Choroid plexus epithelial cell (primary cell): ENCODE results near the gene NADK2.
A peak's percentile ranks its signal among the peaks of the same experiment; 100 is the strongest.
"Not testable (repeated sequence)": the region's sequence is repeated elsewhere in the genome, so short reads cannot be mapped to it uniquely, and the experiment has no call there.

Experiments used
- DNase-seq: peaks from one replicate; pipeline ENCODE4 v3.0.0-alpha.2; 2010; ENCODE audit warnings: low read depth
- H3K4me3 ChIP-seq: 2 replicates; pipeline ENCODE4 v1.5.1; 2011; ENCODE audit warnings: low read depth, mild to moderate bottlenecking, control low read depth, low read length, moderate library complexity
- TF ChIP-seq, protein P1 (sequence below): conservative IDR thresholded peaks from 2 replicates; pipeline ENCODE4 v1.5.1; 2011; ENCODE audit warnings: low read depth, mild to moderate bottlenecking, control low read depth, inconsistent platforms, low read length, moderate library complexity

The NADK2 gene, protein sequence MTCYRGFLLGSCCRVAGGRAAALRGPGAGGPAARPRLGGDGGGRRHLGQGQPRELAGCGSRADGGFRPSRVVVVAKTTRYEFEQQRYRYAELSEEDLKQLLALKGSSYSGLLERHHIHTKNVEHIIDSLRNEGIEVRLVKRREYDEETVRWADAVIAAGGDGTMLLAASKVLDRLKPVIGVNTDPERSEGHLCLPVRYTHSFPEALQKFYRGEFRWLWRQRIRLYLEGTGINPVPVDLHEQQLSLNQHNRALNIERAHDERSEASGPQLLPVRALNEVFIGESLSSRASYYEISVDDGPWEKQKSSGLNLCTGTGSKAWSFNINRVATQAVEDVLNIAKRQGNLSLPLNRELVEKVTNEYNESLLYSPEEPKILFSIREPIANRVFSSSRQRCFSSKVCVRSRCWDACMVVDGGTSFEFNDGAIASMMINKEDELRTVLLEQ

GRCh38 chr5:36241631-36242533 lies at the start of gene NADK2:
TSS of gene NADK2 (minus strand) at chr5:36241925. CDS start at chr5:36241798, 127 bp downstream.
- peak; percentile 97 for DNase-seq
- peak within 1 kb of the TSS; percentile 78 for H3K4me3 ChIP-seq
- TF ChIP-seq, protein P1, sequence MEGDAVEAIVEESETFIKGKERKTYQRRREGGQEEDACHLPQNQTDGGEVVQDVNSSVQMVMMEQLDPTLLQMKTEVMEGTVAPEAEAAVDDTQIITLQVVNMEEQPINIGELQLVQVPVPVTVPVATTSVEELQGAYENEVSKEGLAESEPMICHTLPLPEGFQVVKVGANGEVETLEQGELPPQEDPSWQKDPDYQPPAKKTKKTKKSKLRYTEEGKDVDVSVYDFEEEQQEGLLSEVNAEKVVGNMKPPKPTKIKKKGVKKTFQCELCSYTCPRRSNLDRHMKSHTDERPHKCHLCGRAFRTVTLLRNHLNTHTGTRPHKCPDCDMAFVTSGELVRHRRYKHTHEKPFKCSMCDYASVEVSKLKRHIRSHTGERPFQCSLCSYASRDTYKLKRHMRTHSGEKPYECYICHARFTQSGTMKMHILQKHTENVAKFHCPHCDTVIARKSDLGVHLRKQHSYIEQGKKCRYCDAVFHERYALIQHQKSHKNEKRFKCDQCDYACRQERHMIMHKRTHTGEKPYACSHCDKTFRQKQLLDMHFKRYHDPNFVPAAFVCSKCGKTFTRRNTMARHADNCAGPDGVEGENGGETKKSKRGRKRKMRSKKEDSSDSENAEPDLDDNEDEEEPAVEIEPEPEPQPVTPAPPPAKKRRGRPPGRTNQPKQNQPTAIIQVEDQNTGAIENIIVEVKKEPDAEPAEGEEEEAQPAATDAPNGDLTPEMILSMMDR = peak; percentile 71

GRCh38 chr5:36285837-36286615 lies 44.3 kb upstream of the NADK2 start:
- no peak overlapping the region for H3K4me3 ChIP-seq
- DNase-seq = no peak
- TF ChIP-seq, protein P1 = no peak

DNA sequence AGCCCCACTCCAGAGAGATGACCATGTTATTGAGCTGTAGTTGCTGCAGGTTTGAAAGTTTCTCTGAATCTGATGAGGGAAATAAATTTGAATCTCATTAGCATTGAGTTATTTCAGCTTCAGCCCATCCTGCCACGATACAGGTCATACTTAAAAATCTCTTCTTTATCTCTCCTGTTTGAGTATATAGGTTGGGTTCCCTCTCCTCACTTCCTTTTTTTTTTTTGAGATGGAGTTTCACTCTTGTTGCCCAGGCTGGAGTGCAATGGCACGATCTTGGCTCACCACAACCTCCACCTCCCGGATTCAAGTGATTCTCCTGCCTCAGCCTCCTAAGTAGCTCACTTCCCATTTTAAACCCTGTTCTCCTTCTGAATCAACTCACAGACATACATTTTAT lies 42.0 kb upstream of the NADK2 start:
- not testable (repeated sequence) for H3K4me3 ChIP-seq, DNase-seq

- TF ChIP-seq, protein P1 = no peak
- H3K4me3 ChIP-seq = no peak overlapping the region
- no peak for DNase-seq
These were observed 39.9 kb upstream of the NADK2 start for GRCh38 chr5:36281626-36282025.

DNA sequence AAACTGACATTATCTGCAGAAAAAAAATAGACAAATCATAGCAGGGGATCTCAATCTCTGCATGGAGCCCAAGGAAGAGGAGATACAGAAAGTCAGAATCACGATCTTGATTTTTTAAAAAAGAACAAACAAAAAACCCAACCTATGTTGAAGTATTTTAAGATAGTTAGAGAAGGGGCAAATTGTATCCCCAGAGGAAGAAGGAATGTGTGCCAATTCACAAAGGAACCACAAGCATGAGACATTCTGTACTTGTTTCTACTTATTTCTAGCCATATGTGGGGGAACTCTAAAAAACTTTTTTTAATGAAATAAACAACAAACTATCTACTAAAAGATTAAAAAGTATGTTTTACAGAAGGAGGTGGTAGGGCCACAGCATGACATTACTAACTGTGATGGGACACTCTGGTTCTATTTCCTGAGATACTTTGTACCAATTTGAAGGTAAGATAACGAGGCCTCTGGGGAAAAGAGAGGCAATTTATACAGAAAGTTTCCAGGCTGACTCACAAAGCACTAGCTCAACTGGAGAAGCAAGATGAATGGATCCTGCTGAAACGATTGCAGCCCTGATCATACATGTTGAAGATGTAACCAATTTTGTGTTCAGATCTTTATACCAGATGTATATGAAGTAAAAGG lies 37.5 kb upstream of the NADK2 start:
- H3K4me3 ChIP-seq = no peak overlapping the region
- DNase-seq = peak; percentile 75
- TF ChIP-seq, protein P1 = no peak

GRCh38 chr5:36277521-36278176 lies 35.9 kb upstream of the NADK2 start:
- no peak overlapping the region for H3K4me3 ChIP-seq
- TF ChIP-seq, protein P1 = no peak
- no peak for DNase-seq
